ENCODE results near the gene SAPCD2. TPM values are rescaled to one million over a fixed set of nuclear protein-coding genes. Genes with fewer than 3 reads are reported as not detected.
A peak's percentile ranks its signal among the peaks of the same experiment; 100 is the strongest.

SAPCD2 gene
- total and polyA plus RNA-seq, 4 donors = 1.3 to 2.1 (median 1.6) TPM

DNA sequence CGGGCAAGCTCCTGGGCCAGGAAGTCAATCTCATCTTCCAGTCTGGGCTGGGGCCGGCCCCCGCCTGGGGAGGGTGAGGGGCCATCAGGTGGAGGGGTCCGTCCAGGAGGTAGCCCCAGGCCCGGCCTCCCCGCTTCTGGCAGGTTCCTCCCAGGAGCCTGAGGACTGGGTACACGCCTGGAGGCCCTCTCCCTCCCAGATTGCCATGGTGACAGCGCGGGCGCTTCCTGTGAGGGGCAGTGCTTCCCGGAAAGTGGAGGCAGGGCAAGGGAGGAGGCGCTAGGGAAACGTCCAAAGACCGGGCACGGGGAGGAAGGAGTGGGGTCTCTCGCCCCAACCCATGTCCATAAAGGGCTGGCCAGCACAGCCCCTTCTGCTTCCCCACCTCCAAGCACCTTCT is 29.2 kb downstream of the SAPCD2 start:
- H3K27ac ChIP-seq (ENCODE audit: low read depth in 1 of 2, low read length in 1 of 2) = peak overlapping the region in 1 of 2 donors; percentile 48

GRCh38 chr9:137040568-137040967 is 29.8 kb downstream of the SAPCD2 start:
- Histone ChIP-seq H3K4me1 (ENCODE audit: control insufficient read depth in 5 of 5, insufficient read depth in 5 of 5, low read length in 5 of 5) (peaks cover 0 to 14% (median 0%) of the 10 kb centered on the region in 5 donors), H3K27ac (ENCODE audit: low read depth in 1 of 2, low read length in 1 of 2) (peak overlapping the region in 1 of 2 donors; percentile 48), H3K27me3 (ENCODE audit: control insufficient read depth in 3 of 3, insufficient read depth in 3 of 3, low read length in 2 of 3) (peaks cover 0 to 16% (median 7%) of the 10 kb centered on the region in 3 donors), H3K9me3 (ENCODE audit: control insufficient read depth in 4 of 4, insufficient read depth in 3 of 4, low read length in 3 of 4) (no peaks in the 10 kb centered on the region), H3K4me3 (no peak overlapping the region), H3K9ac (ENCODE audit: insufficient read depth in 1 of 2, low read length in 2 of 2) (no peak overlapping the region), H3K36me3 (ENCODE audit: control insufficient read depth in 4 of 4, insufficient read depth in 4 of 4, low read length in 4 of 4) (peaks cover 0 to 15% (median 0%) of the 10 kb centered on the region in 4 donors)
- DNase-seq (no peak), ATAC-seq (ENCODE audit: insufficient read depth, low FRiP score) (no peak)
- no peak for TF ChIP-seq CTCF (IDR thresholded peaks at IDR 0.05; ENCODE audit: control extremely low read depth, extremely low read depth)
- WGBS, 2 donors = 81 to 86% methylated on average over 21 to 23 of the region's 23 CpGs

More for the DNA sequence above, 29.2 kb downstream of the SAPCD2 start:
- Histone ChIP-seq H3K4me3 (no peak overlapping the region), H3K4me1 (ENCODE audit: control insufficient read depth in 5 of 5, insufficient read depth in 5 of 5, low read length in 5 of 5) (peaks cover 0 to 14% (median 0%) of the 10 kb centered on the region in 5 donors), H3K27me3 (ENCODE audit: control insufficient read depth in 3 of 3, insufficient read depth in 3 of 3, low read length in 2 of 3) (peaks cover 0 to 16% (median 7%) of the 10 kb centered on the region in 3 donors), H3K9me3 (ENCODE audit: control insufficient read depth in 4 of 4, insufficient read depth in 3 of 4, low read length in 3 of 4) (no peaks in the 10 kb centered on the region), H3K36me3 (ENCODE audit: control insufficient read depth in 4 of 4, insufficient read depth in 4 of 4, low read length in 4 of 4) (peaks cover 0 to 15% (median 0%) of the 10 kb centered on the region in 4 donors), H3K9ac (ENCODE audit: insufficient read depth in 1 of 2, low read length in 2 of 2) (no peak overlapping the region)
- no peak for ATAC-seq (ENCODE audit: insufficient read depth, low FRiP score)
- 32 to 42% methylated on average over 12 to 16 of the region's 16 CpGs for WGBS, 2 donors
- no peak for TF ChIP-seq CTCF (IDR thresholded peaks at IDR 0.05; ENCODE audit: control extremely low read depth, extremely low read depth)
- DNase-seq = peak; percentile 39 to 52 (median 42)

DNA sequence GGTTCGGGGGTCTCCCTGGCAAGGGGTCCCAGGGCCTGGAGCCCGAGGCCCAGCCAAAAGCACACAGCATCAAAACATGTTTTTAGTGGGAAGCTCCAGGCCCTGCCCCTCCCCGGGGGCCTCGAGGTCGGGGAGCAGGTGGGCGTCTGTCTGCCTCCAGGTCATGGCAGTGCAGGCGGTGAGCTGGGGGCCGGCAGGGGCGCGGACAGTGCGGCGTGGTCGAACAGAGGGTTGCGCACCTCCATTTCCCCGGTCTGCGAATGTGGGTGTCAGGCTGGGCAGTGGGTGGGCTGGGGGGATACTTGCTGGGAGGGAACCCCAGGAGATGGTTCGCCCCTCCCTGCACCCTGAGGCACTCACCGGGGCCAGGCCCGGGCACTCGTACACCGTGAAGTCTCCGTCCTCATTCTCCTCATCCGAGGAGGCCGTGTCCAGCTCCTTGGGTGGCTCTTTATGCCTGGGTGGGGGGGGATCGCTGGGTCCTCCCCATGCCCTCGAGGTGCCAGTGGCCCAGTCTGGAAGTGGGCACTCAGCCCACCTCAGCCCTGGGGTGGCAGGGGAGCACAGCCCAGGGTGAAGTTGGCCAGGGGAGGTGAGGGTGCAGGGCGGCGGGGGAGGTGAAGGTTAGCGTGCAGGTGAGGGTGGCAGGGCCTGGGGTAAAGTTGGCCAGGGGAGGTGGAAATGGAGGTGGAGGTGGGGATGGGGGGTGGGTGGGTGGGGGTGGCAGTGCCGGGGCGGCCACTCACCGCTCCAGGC is 30.6 kb downstream of the SAPCD2 start:
- no peak overlapping the region for H3K4me3 ChIP-seq
- ATAC-seq (ENCODE audit: insufficient read depth, low FRiP score) = no peak
- H3K4me1 ChIP-seq (ENCODE audit: control insufficient read depth in 5 of 5, insufficient read depth in 5 of 5, low read length in 5 of 5) = peaks cover 0 to 17% (median 0%) of the 10 kb centered on the region in 5 donors
- H3K36me3 ChIP-seq (ENCODE audit: control insufficient read depth in 4 of 4, insufficient read depth in 4 of 4, low read length in 4 of 4) = peaks cover 0 to 15% (median 0%) of the 10 kb centered on the region in 4 donors
- no peaks in the 10 kb centered on the region for H3K9me3 ChIP-seq (ENCODE audit: control insufficient read depth in 4 of 4, insufficient read depth in 3 of 4, low read length in 3 of 4)
- no peak overlapping the region for H3K9ac ChIP-seq (ENCODE audit: insufficient read depth in 1 of 2, low read length in 2 of 2)
- 92 to 93% methylated on average over 30 to 32 of the region's 32 CpGs for WGBS, 2 donors
- DNase-seq = no peak
- TF ChIP-seq CTCF (IDR thresholded peaks at IDR 0.05; ENCODE audit: control extremely low read depth, extremely low read depth) = no peak
- peaks cover 0 to 10% (median 4%) of the 10 kb centered on the region in 3 donors for H3K27me3 ChIP-seq (ENCODE audit: control insufficient read depth in 3 of 3, insufficient read depth in 3 of 3, low read length in 2 of 3)
- no peak overlapping the region for H3K27ac ChIP-seq (ENCODE audit: low read depth in 1 of 2, low read length in 1 of 2)

All from lung (tissue), 12 donors.